Endothelial cell of umbilical vein (primary cell): ENCODE measurements around the gene GAB1.

Experiments
- CTCF ChIP-seq, 2 donors: IDR thresholded peaks; 1 replicate in 1 of 2; 2 replicates in 1 of 2; pipeline ENCODE4 v1.5.1; 2011; ENCODE audit warnings: low read length in 2 of 2, mild to moderate bottlenecking in 2 of 2, moderate library complexity in 2 of 2, control low read depth in 1 of 2, inconsistent platforms in 1 of 2, low read depth in 1 of 2; ENCODE audit not compliant: insufficient read depth in 1 of 2; ENCODE audit errors: extremely low read depth in 1 of 2
- EZH2 ChIP-seq: IDR thresholded peaks from 2 replicates; pipeline ENCODE4 v1.6.1; 2012; ENCODE audit warnings: borderline replicate concordance, low read depth, mild to moderate bottlenecking, moderate library complexity, low read length, inconsistent platforms; ENCODE audit not compliant: severe bottlenecking
- MAX ChIP-seq: IDR thresholded peaks from 2 replicates; pipeline ENCODE4 v1.6.1; 2011; ENCODE audit not compliant: insufficient read depth, insufficient read length
- POLR2A ChIP-seq: IDR thresholded peaks from 2 replicates; pipeline ENCODE4 v1.6.1; 2012; ENCODE audit warnings: low read depth, mild to moderate bottlenecking, control low read depth, low read length

- TF ChIP-seq EZH2: no peak
- no peak for TF ChIP-seq CTCF (IDR thresholded peaks at IDR 0.05; ENCODE audit: extremely low read depth in 1 of 2, insufficient read depth in 1 of 2, low read depth in 1 of 2, low read length in 2 of 2)
- no peak for TF ChIP-seq POLR2A
- TF ChIP-seq MAX: no peak
Observed at GRCh38 chr4:143417679-143418403, 81.2 kb downstream of the GAB1 start.
